ENCODE data around the gene TCIRG1.

Gene TCIRG1

DNA sequence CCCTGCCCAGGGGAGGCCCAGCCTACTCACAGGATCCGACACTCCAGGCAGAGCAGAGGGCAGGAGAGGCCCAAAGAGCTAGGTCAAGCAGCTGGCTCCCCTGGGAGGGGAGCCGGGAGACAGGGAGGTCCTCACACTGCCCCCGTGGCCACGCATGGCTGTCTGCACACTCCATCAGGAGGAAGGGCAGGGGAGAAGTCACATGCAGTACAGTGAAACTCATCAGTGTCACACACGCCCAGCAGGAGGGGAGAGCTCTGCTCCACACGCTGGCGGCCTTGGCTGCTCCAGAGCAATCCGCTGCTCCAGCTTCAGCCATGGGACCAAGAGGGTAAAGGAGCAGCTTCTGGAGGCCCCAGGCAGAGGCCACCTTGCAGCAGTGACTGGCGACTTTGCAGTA lies 14.3 kb downstream of the TCIRG1 start:
- DNase-seq, result no peak

DNA sequence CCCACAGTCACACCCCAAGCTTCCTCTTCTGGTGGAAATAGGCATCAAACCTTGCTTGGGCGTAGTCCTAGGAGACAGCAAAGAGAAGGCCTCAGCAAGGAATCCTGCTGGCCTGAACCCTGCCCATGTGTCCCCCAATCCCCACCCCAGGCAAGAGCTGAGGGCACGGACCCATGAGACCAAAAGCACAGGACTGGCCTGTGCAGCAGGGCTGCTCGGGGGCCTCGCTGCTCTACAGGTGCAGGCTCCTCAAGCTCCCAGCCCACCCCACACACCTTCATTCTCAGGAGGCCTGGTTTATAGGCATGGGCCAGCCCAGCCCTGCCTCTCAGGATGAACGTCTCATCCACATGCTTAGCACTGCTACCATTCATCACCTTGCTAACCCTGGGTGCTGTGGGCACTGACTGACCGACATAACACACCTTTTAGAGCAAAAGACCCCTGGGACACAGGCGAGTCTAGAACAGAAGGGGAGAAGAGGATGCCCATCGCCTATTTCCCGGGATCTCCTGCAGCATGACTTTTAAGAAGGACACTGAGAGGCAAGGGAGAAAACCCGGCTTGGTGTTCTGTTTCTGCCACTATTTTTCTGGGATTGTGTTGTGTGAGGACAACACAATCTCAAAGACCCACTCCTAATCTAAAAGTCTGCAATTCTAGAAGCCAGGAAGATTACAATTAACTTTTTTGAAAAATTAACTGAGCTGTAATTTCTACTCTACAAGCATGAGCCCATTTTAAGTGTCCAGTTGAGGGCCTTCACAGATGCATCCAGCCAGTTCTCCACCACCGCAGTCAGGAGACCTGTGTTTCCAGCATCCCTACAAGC lies 15.4 kb downstream of the TCIRG1 start:
- DNase-seq, result no peak

DNA sequence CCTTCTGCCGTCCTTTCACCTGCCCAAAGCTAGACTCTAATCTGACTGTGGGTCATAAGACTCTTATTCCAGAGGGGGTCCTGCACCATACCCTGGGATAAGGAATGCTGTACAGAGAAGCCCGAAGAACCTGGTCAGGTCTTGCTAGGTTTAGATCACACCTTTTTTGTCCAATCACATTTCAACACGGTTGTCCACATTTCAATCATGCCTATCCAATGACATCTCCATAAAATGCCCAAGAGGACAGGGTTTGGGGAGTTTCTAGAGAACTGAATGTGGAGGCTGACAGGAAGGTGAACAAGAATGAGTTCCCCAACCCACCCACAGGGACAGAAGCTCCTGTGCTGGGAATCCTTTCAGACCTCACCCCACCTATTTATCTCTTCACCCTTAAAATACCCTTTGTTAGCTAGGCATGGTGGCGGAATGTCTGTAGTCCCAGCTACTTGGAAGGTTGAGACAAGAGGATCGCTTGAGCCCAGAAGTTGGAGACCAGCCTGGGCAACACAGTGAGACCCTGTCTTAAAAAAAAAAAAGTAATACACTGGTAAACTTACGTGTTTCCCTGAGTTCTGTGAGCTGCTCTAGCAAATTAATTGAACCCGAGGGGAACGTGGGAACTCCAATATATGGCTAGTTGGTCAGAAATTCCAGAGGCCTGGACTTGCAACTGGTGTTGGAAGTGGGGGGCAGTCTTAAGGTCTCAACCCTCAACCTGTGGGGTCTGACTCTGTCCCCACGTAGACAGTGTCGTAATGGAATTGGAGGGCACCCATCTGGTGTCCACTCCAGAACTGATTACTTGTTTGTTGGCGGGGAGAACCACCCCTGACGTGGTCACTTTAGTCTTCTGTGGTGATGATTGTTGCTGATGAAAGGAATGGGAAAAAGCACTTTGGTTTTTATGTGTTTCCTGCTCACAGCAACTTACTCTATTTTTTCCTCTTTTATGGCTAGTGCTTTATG lies 17.8 kb downstream of the TCIRG1 start:
- DNase-seq, result no peak

DNA sequence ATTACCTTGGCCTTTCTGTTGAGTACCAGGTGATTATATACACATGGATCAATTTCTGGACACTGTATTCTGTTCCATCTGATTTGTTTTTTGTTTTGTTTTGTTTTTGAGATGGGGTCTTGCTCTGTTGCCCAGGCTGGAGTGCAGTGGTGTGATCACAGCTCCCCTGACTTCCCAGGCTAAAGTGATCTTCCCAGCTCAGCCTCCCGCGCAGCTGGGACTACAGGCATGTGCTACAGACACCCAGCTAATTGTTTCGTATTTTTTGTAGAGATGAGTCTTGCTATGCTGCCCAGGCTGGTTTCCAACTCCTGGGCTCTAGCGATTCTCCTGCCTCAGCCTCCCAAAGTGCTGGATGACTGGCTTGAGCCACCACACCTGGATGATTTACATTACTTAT lies 19.0 kb downstream of the TCIRG1 start:
- DNase-seq, result no peak

DNA sequence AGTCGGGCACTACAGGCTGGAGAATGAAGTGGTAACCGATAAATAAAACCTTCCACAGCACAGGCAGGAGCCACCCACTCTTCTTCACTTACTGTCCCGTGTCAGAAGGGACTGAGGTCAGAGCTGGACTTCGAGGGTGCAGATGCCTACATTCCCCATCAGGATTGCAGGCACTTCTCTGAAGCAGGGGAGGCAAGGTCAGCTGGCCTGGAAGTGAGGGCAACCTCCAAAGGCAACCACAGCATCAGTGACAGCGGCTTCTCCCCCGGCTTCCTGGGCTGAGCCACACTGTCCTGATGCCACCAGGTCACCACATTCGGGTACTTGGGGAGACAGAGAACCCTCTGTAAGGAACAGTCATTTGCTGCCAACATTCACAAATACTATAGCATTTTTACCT lies 22.7 kb downstream of the TCIRG1 start:
- no peak for DNase-seq

DNA sequence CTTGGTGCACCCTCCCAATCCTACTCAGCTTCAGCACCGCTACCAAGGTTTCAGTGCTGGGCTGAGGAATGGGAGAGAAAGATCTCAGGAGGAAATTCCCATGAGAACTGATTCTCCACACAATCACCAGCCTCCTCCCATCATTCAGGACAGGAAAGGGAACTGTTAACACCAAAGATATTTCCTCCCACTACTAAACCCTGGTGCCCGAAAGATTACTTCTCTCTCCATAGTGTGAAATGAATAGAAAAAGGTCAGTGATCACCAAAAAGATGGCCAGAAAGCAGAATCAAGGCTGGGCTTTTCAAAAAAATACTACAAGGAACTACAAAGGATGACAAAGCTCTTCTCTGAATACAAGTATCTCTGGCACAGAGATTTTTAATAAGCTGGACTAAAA lies 26.1 kb downstream of the TCIRG1 start:
- no peak for DNase-seq

DNA sequence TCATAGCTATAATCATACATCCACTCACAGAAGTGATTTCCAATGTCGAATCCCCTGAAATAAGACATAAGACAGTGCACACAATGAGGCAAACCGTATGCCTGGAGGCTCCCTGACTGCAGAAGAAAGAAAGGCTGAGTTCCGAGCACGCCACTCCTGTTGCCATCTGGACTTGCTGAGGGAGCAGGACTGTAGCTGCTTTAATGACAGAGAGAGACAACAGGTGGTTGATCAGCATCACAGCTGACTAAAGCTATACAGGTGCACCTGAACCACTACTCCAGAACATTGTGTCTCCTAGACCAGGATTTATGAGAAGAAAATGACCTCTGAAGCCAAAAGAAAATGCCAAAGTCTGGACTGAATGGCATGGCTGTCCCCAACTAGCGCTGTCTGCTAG lies 27.0 kb downstream of the TCIRG1 start:
- DNase-seq, result no peak

DNA sequence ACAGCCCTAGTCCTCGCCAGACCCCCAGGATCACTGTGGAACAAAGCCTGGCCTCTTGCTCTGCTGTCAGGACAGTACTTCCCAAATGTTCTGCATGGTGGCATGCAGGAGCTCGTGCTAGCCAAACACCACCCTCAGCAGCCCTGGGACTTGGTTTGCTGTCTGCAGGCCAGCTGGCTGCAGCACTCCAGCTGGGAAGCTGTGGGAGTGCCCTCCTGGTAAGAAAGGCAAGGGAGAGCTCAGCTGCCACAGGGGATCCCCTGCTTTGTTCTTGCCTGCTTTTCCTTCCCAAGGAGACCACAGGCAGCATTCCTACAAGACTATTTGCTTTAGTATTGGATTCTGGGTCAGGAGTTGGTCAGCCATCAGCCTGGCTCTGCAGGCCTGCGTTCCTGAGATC lies 27.9 kb downstream of the TCIRG1 start:
- DNase-seq, result no peak

DNA sequence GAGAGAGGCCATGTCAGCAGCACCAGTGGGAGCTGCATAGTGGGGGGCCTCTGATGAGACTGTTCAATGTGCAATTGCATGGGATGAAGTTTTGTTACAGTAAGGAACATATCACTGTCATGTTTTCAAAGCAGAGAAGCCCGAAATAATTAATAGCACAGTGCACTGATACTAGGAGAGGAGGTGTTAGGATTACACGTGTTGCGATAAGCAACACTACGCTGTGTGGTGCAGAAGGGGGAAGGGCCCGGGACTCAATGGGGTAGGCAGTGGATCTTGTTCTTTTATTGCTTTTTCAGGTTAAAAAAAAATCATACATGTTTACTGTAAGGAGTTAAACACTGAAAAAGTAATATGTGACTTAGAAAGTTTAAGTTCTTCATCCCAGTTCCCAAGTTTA lies 29.2 kb downstream of the TCIRG1 start:
- DNase-seq, result no peak

DNA sequence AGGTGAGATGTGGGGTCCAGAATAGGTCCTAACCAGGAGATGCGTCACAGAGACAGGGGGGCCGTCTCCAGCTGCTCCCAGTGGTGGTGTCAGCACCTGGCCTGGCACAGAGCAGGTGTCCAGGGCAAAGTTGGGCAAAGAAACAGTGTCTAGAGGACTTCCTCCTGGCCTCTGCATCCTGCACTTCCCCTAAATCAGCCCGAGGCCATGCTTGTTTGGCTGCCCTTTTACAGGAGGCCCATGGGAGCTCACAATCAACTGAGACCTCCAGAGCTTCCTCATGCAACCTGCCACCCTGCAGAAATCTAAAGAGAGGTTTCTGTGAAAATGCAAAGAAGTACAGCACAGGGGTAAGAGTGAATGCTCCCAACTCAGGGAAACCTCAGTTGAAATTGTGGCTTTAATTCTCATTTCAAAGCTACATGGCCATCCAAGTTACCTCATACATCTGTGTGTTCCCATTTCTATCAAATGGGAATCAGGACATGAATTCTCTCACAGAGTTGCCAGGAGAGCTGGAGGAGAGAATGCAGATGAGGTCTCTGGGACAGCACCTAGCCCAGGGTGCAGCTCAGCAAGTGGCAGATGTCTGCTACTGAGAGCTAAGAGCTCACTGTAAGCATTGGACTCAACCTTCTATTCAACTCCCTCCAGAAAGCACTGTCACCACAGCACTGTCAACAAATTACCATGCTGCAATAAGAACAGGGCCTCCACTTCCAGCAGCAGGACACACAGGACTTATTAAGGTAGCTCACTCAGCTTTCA lies 32.6 kb downstream of the TCIRG1 start:
- no peak for DNase-seq

DNA sequence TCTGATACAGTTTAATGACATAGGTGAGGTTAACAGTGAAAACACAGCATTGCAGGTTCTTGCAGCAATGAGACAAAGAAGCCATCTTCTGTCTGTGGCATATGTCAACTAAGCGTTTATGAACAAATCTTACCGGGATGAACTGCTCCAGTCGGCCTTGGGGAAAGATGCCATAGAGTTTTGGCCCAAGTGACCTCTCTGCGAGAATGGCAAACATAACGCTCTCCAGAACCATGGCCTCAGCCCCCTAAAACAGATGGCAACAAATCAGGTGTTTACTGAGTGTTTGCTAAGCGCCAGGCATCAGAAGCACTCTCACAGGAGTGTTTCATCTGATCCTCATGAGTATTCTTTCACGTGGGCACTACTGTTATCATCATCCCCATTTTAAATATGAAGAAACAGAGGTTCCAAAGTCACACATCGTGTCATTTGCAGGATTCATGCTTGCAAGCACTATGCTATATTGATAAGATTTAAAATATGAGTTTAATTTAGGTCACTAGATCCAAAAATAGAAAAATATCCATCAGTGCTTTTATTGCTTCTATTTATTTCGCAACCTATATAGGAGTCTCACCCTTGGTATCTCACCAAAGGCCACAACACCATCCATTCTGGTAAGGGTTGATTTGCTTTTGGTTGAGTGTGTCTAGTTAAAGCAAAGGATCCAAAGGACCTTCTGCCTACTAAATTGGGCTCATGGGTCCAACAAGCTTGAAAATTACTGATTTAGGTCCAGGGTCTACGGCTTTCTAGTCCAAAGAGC lies 35.9 kb downstream of the TCIRG1 start:
- DNase-seq, result no peak

DNA sequence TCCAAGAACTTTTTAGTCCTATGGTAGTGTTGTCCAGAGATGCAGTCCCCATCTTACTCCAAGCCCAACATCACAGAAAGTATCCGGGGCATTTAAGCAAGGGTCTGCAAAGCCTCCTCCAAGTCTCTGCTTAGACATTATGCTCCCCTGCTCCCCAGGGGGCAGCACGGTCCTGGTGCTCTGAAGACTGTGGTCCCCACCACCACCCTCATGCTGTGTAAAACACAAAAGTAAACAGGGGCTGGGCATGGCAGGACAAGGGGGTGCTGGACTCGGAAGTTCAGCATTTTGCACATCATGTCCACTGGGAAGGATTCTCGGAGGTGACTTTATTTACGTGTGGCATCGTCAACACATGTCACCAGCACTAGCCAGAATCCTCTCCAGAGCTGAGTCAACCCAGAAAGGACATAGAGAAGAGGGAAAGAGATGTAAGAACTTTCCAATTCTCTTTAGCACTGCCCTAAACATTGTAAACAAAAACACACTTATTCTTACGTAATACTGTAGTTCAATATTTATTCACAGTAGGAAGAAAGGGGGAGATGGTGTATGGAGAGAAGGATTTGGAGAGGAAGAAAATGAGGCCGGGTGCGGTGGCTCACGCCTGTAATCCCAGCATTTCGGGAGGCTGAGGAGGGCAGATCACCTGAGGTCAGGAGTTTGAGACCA lies 37.7 kb downstream of the TCIRG1 start:
- no peak for DNase-seq

DNA sequence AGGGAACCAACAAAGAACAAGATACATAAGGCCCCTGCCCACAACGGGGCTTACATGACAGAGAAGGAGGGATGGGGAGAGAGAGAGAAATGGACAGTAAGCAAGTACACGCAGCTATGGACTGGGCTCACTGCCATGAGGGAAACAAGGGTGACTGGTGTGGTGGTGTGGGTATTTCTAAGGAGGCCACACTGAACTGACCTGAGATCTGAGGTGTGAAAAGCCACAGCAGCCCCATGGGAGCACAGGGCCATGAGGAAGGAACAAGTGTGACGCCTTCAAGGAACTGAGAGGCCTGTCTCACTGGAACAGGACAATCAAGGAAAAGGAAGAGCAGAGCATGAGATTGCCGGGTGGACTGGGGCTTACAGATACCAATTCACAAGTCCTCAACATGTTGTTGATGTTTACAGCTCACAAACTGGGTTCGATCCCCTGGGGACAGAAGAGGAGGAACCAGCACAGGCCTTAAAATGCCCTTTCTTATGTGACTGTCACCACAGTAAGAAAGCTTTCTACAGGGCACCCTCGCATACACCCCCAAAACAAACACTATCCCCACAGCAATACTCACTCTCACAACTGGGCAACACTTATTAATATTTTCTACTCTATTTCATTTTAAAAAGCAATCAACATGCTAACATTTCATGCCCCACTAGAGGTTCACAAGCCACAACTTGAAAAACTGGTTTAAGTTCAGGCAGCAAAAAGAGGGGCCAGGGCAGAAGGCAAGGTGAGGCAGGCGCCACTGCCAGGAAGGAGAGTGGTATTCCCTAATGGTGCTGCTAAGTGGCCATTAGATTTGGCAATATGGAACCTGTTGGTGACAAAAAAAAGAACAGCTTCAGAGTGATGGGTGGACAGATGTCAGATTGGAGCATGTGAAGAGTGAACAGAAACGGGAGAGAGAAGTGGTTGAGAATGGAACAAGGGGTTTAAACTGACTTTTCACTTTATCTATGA lies 39.1 kb downstream of the TCIRG1 start:
- no peak for DNase-seq

DNA sequence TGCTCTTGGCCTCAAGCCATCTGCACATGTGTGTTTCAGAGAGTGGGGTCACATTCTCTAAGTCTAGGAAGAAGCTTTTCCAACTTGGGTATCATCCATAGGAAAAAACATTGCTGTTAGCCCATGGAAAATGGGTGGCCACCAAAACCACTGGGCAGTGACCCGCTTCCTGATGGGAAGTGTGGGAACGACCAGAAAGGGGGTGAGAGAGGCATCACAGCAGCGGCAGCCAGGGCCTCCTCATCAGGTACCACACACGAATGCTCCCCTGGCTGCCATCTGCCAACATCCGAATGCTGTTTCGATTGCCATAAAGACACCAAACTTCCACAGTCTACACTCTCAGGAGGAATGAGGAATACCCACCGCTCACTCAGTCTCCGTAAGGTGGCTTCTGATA lies 42.0 kb downstream of the TCIRG1 start:
- DNase-seq, result no peak

DNA sequence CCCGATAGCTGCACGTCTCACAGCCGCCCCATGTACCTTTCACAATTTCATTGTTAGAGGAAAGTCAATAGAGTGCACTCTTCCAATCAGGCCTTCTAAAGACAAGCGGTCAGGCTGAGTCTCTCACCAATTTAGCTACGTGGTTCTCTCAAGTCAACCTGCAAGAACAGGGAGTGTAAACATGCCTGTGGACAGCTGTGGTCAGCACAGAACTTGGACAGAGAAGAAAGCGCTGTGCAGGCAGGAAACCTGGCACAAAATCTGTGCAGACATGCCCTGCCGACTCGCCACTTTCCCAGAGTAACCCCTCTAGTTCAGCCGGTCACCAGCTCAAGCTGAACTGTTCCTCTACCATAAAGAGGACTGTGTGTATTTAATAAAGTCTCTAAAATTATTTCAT lies 42.9 kb downstream of the TCIRG1 start:
- no peak for DNase-seq

DNA sequence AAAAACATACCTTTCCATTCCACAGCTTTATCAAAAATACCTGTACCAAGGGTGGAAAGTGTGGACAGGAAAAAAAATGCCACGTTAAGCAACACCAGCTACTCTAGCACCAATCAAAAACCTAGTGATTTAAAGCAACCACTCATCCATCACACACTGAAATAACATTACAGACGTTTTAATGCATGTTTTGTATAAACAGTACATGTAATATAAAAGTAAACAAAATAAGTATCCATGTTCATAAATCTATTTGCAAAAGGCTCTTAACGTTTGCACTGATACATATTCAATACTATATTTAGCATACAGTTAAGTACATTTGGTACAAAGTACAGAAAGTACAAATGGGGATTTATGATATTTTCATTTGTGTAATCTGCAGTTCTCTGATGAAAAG lies 43.7 kb downstream of the TCIRG1 start:
- DNase-seq, result no peak

DNA sequence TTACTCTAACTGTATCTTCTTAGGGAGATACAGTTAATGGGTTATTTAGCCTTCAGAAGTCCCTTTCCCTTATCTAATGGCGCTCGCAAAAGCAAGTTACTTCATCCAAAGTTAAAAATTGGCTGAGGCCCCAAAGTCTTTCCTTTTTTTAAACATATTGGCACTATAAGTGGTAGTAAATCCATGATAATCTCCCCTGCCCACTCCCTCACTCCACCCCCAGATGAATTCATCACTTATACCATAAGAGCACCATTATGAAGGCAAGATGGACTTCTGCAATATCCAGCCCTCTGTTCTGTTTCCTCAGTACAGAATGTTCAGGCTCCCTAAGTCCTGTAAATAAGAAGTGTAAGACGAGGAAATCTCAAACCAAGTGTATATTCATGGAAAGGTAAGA lies 44.7 kb downstream of the TCIRG1 start:
- no peak for DNase-seq

DNA sequence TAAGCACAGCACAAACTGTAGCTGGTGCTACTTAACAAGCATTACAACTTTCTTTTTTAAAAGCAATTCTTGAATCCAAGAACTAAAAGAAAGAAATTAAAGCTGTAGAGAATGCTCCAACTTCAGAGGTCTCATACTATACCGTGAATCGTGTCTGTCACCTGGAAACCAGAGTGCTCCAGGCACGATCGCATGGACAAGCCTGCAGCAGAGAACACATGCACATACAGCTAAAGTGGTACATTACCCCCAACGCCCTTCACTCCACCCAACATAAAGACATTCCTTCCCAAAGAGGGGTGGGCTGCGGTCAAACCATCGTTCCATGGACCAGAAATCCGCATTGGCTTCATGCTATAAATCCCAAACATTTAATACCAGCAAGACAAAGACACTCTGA lies 50.9 kb downstream of the TCIRG1 start:
- no peak for DNase-seq

DNA sequence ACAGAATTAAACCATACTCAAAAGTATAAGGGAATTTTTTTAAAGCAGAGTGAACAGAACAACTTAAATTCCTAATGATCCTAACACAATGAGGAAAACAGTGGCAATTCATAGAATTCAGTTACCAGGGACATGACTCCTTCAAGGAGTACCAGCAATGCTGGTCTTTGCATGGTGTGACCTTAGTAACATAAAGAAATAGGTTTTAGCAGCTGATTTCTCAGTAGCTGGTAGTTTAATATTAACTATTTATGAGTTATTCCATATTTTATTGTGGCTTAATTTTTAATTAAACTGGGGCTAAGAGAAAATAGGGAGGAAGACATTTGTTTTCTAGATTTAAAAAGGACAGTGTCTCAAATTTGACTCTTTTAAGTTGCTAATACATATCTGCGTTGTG lies 51.5 kb downstream of the TCIRG1 start:
- DNase-seq, result no peak

DNA sequence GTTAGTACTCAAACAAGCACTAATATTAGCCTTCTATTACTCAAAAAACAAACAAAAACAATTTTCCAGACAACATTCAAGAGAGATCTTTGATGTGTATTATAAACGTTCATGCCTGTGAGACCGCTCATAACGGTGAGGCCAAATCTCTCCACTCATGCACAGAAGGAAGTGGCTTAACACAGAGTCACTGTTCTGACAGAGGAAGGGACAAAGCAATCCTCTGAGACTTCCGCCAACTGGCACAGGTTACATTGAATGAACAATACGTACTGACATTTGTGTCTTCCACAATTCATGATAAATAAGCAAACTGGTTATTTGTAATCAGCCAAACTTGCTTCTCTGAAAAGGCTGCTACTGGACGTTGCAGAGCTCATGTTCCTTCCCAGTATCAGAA lies 51.9 kb downstream of the TCIRG1 start:
- no peak for DNase-seq

DNA sequence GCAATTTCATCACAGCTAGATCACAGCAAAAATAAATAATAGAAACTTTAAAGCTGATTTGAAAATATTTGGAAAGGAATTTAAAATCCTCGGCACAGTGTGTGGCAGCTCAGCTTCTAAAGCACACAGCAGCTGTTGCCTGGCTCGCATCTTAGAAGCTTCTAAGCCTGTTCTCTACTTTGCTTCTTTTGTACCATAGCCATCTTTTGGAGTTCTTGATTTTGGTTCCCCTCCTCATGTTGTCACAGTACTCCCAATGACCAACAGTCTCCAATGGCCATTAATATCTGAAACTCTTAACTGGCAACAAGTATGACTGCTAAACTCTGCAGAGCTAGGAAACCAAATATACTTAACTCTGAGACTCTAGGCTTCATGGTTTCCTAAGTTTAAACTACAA lies 53.6 kb downstream of the TCIRG1 start:
- no peak for DNase-seq

Measured in NK-92 treated with Interleukin-12 subunit alpha and Interleukin-12 subunit beta, amount 100 ng/mL, for 24 hours (cell line).